NK-92 (cell line): ENCODE data around the gene EPG5.

ENCODE experiments used
- DNase-seq: peaks from one replicate; lab custom pipeline; 2025; ENCODE audit not compliant: unreplicated experiment; lab: John Stamatoyannopoulos, UW

Gene EPG5

DNA sequence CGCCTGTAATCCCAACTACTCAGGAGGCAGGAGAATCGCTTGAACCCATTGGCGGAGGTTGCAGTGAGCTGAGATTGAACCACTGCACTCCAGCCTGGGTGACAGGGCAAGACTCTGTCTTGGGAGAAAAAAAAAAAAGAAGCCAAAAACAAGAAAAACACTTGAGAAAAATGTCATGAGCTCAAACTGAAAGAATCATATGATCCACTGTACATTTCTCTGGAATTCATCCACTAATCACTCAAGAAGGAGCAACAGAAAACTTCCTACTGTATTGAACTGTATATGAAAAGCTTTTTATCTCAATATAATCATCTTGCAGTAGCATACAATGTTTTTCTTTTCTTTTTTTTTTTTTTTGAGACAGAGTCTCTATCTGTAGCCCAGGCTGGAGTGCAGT lies 40.4 kb downstream of the EPG5 start:
- no peak for DNase-seq

DNA sequence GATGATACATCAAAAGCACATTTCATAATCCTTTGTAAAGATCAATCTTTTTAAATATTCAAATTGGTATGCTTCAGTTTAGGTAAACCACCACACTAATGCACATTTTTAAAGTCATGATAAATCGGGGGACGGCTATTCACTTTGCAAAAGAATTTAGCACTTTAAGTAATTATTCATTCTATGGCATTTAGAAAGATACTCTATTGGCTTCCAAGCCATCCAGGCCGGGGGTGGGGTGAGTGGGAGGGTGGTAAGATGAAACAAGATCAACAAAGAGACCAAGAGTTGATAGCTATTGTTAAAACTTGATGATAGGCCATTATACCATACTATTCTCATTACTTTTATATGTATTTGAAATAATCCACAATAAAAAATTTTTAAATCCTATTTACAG lies 41.0 kb downstream of the EPG5 start:
- no peak for DNase-seq

DNA sequence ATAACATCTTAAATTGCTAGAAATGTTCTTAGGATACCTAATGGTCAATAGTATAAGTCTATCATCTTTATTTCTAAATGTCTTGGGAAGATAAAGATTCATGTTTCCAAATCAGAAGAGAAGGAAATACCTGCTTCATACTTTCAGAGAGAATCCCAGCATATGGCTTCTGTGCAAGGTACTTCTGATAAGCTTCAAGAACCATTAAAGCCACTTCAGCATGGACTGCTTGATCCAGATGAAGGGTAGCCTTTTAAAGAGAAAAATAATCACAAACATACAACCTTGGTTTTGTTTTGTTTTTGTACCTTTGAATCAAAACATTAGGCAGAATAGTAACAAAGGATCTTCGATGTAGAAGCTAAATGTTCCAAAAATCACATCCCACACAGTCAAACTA lies 44.0 kb downstream of the EPG5 start:
- DNase-seq = no peak

DNA sequence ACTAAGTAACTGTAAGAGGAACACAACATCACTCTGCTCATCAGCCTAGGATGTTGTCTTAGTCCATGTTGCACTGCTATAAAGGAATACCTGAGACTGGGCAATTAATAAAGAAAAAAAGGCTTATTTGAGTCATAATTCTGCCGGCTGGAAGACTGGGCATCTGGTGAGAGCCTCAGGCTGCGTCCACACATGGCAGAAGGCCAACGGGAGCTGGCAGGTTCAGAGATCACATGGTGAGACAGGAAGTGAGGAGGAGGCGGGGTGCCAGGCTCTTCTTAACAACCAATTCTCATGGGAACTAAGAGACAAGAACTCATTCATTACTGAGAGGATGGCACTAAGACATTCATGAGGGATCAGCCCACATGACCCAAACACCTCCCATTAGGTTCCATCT lies 46.8 kb downstream of the EPG5 start:
- no peak for DNase-seq

DNA sequence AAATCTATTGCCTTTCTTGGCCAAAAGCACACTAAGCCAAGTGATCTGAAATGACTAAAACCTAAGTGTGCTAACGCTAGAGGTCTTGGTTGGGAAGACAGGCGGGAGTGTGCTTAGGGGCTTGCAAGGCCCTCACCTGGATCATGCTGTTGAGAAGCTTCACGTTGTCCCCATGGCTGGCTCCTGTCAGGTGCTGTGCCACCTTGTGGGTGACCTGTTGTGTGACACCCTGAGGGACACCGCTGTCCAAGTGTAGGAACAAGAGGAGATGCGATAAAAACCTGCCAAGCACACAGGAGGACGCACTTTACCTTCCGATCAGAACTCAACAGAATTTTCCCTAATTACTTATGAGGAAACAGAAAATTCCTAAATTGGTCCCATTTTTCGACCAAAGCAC lies 50.8 kb downstream of the EPG5 start:
- DNase-seq = no peak

DNA sequence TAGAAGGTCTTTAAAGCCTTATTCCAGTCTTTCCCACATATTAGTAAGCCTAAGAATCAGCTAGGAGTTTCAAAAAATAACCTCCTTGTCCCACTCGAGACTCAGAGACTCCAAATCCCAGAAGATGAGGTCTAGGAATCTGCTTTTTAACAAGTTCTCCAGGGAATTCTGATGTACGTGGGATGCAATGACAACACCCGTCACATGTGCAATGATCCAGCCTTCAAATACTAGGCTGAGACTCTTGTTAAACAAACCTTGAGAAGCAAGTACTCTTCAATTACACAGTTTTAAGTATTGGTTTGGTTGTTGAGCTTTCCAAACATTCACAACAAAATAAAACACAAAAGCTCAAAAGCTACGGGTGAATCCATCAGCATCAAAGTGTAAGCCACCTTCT lies 53.9 kb downstream of the EPG5 start:
- no peak for DNase-seq

DNA sequence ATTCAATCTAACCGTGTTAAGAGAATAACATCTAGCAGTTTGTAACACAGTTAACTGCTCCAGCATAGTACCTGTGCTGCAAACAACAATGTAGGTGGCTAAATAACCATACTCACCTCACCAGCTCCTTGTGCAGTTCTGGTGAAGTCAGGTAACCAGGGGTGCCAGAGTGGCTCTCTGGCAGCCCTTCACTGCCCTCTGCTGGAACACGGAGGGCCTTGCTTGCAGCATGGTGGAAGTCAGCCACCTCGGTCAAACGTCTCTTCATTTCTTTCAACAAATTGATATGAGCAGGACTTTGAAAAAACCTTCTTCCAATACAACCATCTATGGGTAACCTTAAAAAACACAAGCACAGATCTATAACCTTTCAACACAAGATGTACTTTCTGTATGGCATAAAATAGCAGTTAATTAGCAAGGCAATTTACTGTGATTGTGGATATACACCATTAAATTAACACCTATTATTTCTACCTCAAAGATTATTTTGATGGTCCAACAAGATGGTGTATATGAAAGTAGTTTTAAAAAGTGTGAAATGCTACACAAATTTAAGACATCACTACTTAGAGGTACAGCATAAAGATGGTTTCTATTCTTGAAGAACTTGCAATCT lies 56.6 kb downstream of the EPG5 start:
- DNase-seq = no peak

DNA sequence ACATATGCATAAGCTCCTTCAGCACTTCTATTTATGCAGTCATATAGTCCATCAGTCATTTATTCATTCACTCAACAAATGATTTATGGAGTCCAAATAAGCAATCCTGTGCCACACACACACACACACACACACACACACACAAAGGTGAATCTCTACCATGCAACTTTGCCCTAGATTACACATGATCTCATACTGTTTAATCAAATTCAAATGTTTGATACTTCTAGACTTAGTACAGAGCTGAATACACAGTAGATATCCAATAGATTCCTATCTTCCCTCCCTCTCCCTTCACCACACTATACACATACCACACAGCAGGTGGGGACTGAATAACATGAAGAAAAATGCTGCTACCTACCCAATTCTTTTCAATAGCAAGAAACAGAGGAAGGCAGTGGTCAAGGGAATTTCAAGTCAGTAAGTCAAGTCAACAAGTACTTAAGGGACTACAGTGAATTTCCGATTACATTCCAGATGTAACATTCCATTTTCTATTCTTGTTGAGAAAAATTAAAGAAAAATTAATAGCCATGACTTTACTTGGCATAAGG lies 65.4 kb downstream of the EPG5 start:
- no peak for DNase-seq

DNA sequence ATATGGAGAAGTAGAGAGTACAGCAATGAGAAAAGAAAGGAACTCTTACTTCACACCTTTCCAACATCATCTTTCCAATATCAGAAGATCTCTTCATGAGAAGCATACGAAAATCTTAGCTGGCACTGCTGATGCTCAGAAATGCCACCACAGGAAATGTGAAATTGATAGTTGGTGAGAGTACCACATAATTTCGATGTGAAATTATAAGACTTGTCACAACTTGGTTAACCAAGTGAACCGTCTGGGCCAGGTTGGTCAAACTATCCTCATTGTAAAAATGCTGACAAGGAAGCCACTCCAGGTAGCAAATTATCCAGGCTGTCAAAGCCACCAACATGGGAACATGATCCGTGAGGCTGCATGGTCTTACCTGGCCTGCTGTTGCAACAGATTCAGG lies 66.5 kb downstream of the EPG5 start:
- no peak for DNase-seq

DNA sequence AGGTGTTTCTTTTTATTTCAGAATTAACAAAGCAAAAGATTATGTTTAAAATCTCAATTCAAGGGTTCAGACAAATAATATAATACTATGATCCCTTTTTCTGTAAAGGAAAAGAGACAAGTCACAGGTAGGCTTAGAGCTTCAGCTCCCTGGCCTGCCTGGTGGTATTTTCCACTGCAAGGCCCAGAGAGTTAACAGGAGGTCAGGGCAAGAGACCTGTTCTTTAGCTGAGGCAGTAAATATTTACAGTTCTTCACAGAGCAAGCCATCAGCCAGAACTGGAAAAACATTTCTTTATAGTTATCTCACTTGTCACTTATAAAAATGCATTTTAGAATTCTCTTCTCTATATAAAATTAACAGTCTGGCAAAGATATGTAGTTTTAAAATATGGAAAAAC lies 70.1 kb downstream of the EPG5 start:
- no peak for DNase-seq

DNA sequence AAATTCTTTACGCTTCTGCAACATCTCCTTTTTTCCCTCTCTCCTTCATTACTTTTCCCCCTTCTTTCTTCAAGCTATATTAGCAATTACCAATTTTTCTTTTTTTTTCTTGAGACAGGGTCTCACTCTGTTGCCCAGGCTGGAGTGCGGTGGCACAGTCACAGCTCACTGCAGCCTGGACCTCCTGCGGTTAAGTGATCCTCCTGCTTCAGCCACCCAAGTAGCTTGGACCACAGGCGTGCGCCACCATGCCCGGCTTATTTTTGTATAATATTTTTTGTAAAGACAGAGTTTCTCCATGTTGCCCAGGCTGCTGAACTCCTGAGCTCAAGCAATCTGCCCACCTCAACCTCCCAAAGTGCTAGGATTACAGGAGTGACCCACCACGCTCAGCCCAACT lies 70.7 kb downstream of the EPG5 start:
- DNase-seq = no peak

DNA sequence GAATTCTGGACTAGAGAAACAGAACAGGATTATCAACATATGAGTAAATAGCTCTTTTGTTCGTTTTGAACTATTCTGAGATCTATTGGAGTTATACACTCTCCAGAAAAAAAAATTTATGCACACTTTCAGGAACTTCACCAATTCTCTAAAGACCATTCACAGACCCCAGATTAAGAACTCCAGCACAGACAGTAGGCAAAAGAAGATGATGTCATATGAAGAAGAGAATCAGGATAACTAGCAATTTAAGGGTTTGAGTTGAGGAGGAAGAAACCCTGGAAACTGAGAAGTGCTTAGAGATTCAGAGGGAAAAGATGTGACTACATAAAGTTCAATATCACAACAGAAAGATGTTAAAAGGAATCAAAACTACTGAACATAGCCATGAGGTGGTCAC lies 71.8 kb downstream of the EPG5 start:
- no peak for DNase-seq

DNA sequence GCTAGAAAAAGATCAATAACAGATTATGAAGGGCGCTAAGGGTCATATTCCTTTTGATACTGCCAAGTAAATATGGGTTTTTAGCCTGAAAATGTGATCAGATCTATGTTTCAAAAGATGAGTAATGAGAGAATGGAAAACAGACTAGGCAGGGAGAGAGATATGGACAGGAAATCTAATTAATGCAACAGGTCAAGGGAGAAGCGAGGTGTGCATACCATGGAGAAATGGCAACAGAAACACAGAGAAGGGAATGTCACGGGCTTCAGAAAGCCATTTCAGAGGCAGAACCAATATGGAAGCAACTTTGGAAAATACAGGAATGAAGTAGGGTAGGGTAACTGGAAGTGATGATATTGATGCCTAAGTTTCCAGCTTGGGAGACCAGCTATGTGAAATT lies 72.3 kb downstream of the EPG5 start:
- no peak for DNase-seq

DNA sequence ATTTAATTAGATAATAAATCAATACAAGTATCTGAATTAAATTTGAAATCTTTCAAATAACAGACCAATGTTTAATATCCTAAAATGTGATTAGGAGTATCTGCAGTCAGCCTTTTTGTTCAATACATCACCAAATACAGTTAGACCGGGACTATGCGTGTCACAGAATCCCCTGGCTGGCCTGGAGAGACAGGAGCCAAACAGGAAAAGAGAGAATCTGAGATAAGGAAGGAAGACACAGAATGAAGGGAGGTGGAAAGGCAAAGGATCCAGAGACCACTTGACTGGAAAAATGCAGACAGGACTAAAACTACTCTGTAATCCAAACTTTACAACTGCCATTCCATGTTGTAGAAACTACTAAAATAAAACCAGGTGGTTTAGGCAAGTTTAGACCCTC lies 75.3 kb downstream of the EPG5 start:
- no peak for DNase-seq

DNA sequence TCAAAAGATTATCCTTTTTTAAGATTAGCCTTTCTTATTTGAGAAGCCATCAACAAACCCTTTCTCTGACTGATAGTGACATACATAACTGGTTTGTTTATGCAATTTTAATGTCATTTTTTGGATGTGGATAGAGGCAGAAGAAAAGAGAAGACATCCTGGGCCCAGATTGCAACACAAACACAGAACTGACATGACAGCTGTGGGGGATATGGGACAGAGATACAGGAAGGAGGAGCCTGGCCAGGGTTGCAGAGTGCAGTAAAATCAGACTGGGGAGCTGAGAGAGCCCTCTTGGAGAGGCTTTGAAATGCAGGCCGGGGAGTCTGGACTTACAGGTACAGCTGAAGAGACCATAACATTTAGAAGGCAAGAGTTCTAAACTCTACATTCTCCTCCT lies 76.5 kb downstream of the EPG5 start:
- DNase-seq = no peak

DNA sequence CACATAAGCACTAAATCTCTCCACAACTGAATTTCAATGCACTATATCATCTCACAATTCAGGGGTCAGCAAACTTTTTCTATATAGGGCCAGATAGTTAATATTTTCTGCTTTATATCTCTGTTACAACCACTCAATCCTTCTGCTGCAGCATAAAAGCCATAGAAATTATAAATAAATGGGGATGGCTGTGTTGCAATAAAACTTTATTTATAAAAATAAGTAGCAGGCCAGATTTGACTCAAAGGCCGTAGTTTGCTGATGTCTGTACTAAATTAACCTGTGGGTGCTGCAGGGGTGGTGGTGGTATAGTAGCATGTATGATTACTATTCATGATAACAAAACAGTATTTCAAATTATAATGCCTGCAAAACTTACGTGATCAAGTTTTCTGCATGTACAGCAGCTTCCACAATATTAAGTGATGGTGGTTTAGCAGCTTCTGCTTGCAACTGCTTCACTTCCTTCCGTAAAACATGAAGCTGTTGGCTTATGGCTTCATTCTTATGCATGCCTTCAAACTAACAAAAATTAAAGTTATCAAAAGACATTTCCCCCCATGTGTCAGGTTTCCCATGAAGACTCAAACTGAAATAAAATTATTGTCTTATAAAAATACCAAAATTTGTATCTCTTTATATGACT lies 77.6 kb downstream of the EPG5 start:
- no peak for DNase-seq

DNA sequence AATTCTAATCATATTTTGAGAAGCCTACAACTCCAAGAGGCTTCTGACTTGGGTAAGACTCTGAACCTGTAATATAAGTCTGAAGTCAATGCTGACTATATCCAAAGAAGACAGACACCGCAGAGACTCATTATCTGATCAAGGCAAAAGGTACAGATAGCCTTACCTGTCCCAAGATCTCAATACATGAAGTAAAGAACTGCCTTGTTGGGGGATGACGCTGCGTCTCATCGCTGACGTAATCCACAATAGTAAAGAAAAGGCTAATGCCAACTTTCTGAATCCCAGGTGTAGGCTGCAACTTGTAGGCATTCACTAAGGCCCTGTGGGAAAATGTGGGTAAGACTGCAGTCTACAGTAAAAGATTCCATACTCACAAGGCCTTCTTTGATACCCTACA lies 79.5 kb downstream of the EPG5 start:
- DNase-seq = no peak

DNA sequence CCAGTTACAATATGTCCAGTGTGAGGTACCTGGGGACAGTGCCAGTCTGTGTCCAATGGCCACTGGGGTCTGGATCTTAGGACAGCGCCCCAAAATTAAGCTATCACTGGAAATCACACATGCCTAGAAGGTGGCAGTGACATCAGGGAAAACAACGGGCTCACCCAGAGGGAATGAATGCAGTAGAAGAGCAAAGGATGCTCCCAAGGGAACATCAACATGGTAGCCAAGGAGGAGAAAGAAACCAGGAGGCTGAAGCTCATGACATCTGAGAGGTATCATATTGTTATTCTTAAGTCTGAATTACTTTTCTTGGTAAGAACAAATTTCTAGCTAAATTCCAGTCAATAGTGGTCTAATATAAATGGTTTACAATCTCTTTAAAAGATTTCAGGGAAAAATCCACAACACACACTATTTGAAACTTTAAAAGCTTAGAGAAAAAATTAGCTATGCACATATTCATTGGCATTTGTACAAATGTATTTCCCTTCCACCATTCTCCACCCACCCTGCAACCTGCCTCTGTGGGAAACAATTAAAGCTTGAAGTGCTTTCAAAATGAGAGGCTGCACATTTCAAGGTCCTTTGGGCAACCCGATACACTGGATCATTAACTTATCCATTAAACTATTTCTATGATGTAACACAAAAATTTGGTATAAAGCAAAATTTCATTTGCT lies 86.1 kb downstream of the EPG5 start:
- DNase-seq = no peak

DNA sequence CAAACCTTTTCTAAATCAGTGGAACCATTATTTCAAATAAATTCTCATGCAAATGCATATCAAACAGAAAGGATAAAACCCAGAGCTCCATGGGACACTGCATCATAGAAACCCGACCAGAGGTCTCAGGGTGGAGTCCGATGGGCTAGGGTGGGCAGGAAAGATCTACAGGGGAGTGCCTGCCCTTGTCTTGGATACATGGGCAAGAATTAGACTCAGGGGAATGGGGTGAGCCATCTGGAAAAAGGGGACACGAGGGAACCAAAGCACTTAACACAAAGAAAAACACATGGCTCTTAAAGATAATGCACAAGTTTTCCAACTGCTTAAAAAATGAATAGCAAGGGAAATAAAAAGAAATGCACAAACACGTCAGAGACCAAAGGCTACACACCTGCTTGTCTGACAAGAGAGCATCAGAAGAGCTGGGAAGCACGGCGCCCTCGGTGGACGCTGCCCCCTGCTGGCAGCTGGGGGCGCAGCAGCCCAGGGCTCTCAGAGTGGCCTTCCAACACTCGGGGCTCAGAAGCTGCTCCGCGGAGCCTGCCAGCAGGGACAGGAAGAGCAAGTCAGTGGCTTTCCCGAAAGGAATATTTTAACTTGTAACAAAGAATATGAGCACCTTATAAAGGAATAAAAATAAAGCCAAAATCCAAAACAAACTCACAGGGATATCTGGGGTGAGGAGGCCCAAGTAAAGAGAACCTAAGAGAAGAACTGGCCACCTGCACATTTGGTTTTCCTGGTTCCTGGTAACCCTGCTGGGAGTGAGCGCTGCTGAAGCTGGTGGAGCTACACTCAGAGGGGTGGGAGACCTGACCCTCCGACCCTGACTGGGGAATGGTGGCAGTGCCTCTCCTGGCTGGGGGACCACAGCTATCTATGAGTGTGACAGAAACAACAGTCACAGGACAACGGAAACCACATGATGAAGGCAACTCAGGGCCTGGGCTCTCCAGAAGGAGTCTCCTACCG lies 87.2 kb downstream of the EPG5 start:
- no peak for DNase-seq

DNA sequence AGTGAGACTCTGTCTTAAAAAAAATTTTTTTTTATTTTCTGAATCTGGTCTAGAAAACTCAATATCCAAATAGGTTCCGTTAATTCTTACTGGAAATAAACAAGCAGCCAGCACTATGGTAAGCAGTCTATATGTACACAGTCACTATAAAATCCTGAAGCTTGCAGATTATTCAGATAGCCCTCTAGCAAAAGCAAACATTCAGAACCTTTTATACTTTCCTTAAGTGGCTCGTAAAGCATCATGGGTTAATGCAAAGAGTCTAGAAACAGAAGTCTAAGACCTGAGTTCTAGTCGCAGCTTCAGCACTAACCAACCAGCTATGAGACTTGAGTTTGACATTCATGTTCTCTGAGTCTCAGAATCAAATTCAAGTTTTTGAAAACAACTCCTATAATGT lies 89.7 kb downstream of the EPG5 start:
- no peak for DNase-seq

DNA sequence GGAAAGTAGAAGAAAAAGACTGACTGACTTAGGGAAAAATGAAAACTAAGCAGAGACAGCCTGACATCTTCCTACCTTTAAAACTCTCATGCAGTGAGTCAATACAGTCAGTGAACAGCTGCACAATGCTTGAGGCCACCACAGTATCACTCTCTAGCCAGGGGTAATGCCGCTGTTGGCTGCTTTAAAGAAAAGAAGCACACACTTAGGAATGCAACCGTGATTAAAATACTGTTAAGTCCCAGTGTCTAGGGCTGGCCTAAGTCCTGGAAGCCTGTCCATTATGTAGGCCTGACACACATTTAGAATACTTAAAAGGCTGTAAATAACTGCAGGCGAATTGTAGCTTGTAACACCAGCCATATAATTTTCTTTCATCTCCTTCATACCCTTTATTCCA lies 91.0 kb downstream of the EPG5 start:
- no peak for DNase-seq
